PFSK-1 (cell line): Measurements from ENCODE around the gene VNN1.

Source experiments
- FOXP2 ChIP-seq: optimal IDR thresholded peaks from 2 replicates; pipeline ENCODE3; 2011; ENCODE audit warnings: borderline replicate concordance, control low read depth, inconsistent platforms; ENCODE audit not compliant: insufficient read depth; ENCODE audit errors: extremely low read length, extremely low read depth
- POLR2AphosphoS5 ChIP-seq: IDR thresholded peaks from 2 replicates; pipeline ENCODE4 v1.6.1; 2012; ENCODE audit warnings: low read depth, mild to moderate bottlenecking, control low read depth, low read length, moderate library complexity
- REST ChIP-seq, 2 experiments: IDR thresholded peaks; 2 replicates each; pipeline versions ENCODE4 v1.6.1 to v1.8.0; 2011 to 2012; ENCODE audit warnings: low read depth in 2 of 2, low read length in 2 of 2, control low read depth in 1 of 2, inconsistent platforms in 1 of 2, mild to moderate bottlenecking in 1 of 2, moderate library complexity in 1 of 2; ENCODE audit not compliant: insufficient read depth in 1 of 2
- SIN3A ChIP-seq: IDR thresholded peaks from 2 replicates; pipeline ENCODE4 v1.6.1; 2012; ENCODE audit warnings: mild to moderate bottlenecking, low read length, moderate library complexity, borderline replicate concordance; ENCODE audit not compliant: insufficient read depth
- TAF1 ChIP-seq: IDR thresholded peaks from 2 replicates; pipeline ENCODE4 v1.6.1; 2012; ENCODE audit warnings: low read length, control low read depth, borderline replicate concordance; ENCODE audit not compliant: insufficient read depth

Gene VNN1

DNA sequence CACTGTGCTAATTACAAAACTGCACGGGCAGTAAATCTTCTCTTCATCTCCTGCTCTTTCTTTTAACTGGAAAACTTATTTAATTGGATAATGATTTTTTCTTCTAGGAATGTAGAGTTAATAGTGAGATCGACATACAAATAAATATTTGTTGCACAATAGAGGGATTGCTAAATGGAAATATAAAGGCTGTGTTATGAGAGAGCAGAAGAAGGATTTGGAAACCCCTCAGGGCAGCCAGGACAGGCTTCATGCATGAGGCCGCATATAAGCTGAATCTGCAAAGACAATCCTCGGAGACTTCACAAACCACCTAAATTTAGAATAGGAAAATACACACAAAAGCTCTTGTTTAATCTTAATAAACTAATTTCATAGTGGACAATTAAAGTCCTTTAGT is 51.9 kb downstream of the VNN1 start:
- TF ChIP-seq REST (IDR thresholded peaks at IDR 0.05; ENCODE audit: insufficient read depth in 1 of 2, low read depth in 2 of 2, low read length in 2 of 2) (no peak), TAF1 (no peak), FOXP2 (no peak), POLR2AphosphoS5 (no peak), SIN3A (no peak)

DNA sequence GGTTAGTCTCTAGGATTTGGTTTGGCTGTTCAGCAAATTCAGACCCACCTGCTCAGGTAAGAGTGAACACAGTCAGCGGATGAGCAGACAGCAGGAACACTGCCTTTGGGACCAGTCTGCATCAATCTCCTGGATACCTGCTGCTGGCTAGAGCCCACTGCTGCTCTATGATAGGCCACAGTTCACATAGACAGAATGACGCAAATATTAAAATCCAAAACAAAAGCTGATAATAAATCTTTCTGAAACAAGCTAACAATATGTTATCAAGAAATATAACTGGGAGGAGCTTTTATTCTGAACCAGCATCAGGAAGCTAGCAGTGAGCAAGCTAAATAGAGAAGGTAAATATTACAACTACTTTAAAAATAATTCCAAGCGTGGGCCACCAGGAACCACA is 54.8 kb downstream of the VNN1 start, which contains the start of gene TAAR1:
Gene TAAR1, minus strand, starts transcription at position 101 of the 400 bp plus-strand sequence. CDS start 13,179 bp downstream, outside the sequence.
- TF ChIP-seq FOXP2 (no peak), REST (IDR thresholded peaks at IDR 0.05; ENCODE audit: insufficient read depth in 1 of 2, low read depth in 2 of 2, low read length in 2 of 2) (no peak), POLR2AphosphoS5 (no peak), SIN3A (no peak)

GRCh38 chr6:132651062-132651461 is 62.8 kb downstream of the VNN1 start:
- TF ChIP-seq FOXP2, result no peak
- no peak for TF ChIP-seq SIN3A
- TF ChIP-seq TAF1, result no peak
- no peak for TF ChIP-seq REST (IDR thresholded peaks at IDR 0.05; ENCODE audit: insufficient read depth in 1 of 2, low read depth in 2 of 2, low read length in 2 of 2)
- no peak for TF ChIP-seq POLR2AphosphoS5

- TF ChIP-seq POLR2AphosphoS5, result no peak
- TF ChIP-seq REST (IDR thresholded peaks at IDR 0.05; ENCODE audit: insufficient read depth in 1 of 2, low read depth in 2 of 2, low read length in 2 of 2), result no peak
- no peak for TF ChIP-seq FOXP2
- TF ChIP-seq SIN3A, result no peak
- TF ChIP-seq TAF1, result no peak
Measured at GRCh38 chr6:132650429-132650828, 63.4 kb downstream of the VNN1 start.

- TF ChIP-seq FOXP2, result no peak
- TF ChIP-seq TAF1, result no peak
- TF ChIP-seq SIN3A, result no peak
- TF ChIP-seq POLR2AphosphoS5, result no peak
- TF ChIP-seq REST (IDR thresholded peaks at IDR 0.05; ENCODE audit: insufficient read depth in 1 of 2, low read depth in 2 of 2, low read length in 2 of 2), result no peak
Measured at GRCh38 chr6:132648828-132649227, 65.0 kb downstream of the VNN1 start.
